GM10266 (cell line): ENCODE results near the gene PARVA.

Experiments
- DNase-seq: peaks from one replicate; pipeline ENCODE4 v3.0.0; 2012; ENCODE audit errors: extremely low spot score
- TF ChIP-seq, protein P1 (sequence below): IDR thresholded peaks from 2 replicates; pipeline ENCODE4 v1.5.1; 2012; ENCODE audit warnings: mild to moderate bottlenecking, low read depth; ENCODE audit not compliant: control insufficient read depth, insufficient read depth; ENCODE audit errors: missing control alignments

The PARVA gene

GRCh38 chr11:12449961-12450715 lies 72.8 kb downstream of the PARVA start:
- DNase-seq: no peak
- TF ChIP-seq, protein P1, sequence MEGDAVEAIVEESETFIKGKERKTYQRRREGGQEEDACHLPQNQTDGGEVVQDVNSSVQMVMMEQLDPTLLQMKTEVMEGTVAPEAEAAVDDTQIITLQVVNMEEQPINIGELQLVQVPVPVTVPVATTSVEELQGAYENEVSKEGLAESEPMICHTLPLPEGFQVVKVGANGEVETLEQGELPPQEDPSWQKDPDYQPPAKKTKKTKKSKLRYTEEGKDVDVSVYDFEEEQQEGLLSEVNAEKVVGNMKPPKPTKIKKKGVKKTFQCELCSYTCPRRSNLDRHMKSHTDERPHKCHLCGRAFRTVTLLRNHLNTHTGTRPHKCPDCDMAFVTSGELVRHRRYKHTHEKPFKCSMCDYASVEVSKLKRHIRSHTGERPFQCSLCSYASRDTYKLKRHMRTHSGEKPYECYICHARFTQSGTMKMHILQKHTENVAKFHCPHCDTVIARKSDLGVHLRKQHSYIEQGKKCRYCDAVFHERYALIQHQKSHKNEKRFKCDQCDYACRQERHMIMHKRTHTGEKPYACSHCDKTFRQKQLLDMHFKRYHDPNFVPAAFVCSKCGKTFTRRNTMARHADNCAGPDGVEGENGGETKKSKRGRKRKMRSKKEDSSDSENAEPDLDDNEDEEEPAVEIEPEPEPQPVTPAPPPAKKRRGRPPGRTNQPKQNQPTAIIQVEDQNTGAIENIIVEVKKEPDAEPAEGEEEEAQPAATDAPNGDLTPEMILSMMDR: no peak

- no peak for DNase-seq
These were observed 73.9 kb downstream of the PARVA start for GRCh38 chr11:12451179-12451814.

GRCh38 chr11:12453243-12453642 lies 75.9 kb downstream of the PARVA start:
- no peak for DNase-seq
- TF ChIP-seq, protein P1: no peak

More at GRCh38 chr11:12451179-12451814, 73.9 kb downstream of the PARVA start:
- TF ChIP-seq, protein P1: no peak

DNA sequence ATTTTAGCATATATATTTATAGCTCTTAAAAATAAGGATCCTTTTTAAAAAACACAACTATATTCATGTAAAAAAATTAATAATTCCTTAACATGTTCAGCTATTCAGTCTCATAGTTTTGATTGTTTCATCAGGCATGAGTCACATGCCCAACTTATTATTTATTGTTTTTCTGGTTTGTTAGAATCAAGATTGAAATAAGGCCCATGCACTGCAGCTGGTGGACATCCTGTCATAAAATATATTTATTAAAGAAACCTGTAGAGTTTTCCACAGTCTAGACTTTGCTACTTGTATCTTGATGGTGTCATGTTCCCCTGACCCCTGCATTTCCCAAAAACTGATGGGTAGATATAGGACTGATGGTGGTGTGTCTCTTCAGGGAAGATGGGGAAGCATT lies 77.4 kb downstream of the PARVA start:
- TF ChIP-seq, protein P1: no peak

DNA sequence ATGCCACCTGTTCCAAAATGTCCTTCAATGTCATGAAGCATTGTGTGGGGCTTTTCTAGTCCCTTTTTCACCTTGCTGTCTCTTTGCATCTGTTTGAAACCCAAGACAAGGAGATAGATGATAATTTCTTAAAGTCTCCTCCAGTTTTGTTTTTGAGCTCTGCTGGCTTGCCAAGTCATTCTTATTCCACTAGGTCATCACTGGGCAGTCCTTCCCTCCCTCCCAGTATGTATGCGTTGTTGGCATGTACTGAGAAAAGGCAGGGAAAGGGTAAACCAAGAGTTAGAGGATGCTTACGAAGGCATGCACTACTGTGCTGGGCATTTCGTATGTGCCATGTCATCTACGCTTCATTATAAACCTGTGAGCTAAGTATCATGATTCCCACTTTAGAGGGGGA lies 78.6 kb downstream of the PARVA start:
- DNase-seq: no peak
- TF ChIP-seq, protein P1: no peak

More for the DNA sequence above, 77.4 kb downstream of the PARVA start:
- DNase-seq: no peak

- TF ChIP-seq, protein P1: no peak
- no peak for DNase-seq
These were observed 79.5 kb downstream of the PARVA start for GRCh38 chr11:12456651-12457579.
